ENCODE data around the gene TMEM240.
"Not testable (repeated sequence)": the region's sequence is repeated elsewhere in the genome, so short reads cannot be mapped to it uniquely, and the experiment has no call there.

The TMEM240 gene

DNA sequence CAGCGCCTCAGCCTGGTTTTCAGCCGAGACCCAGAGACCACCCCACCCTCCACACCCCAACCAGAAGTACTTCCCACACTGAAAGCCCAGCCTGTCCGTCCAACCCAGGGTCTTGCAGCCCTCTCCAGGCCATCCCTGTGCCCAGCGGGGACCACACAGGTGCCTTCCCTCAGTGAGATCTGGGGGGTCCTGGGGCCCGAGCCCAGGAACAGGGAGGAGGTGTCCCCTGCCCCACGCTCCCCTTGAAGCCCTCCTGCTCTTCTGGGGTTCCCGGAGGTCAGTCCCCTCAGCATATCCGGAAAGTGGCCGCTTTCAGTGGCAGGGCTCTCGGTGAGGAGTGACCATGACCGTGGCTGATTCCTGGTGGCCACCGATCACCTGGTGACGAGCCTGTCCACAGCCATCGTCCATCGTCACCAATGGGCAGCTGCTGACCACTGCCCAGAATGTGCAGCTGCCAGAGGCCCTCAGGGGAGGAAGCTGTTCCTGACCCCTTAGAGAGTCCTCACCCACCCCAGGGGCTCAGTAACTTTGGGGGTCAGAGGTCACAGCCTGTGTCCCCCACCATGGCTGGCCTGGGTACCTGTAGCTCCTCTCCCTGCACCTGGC lies 3.4 kb downstream of the TMEM240 start:
- H3K27me3 ChIP-seq (ENCODE audit: insufficient read depth, low read length): no peaks in the 10 kb centered on the region
- H3K4me1 ChIP-seq (ENCODE audit: insufficient read depth, low read length): no peaks in the 10 kb centered on the region
- H3K9ac ChIP-seq (ENCODE audit: low read depth, low read length): no peak overlapping the region
- H3K36me3 ChIP-seq (ENCODE audit: insufficient read depth, low read depth, low read length): peaks cover 13% of the 10 kb centered on the region; the same call in 1 of the 2 replicates
- no peaks in the 10 kb centered on the region for H3K9me3 ChIP-seq (ENCODE audit: insufficient read depth, low read depth, low read length)
- no peak overlapping the region for H3K4me3 ChIP-seq (ENCODE audit: low read length)
- no peak overlapping the region for H3K27ac ChIP-seq (ENCODE audit: low read length)

DNA sequence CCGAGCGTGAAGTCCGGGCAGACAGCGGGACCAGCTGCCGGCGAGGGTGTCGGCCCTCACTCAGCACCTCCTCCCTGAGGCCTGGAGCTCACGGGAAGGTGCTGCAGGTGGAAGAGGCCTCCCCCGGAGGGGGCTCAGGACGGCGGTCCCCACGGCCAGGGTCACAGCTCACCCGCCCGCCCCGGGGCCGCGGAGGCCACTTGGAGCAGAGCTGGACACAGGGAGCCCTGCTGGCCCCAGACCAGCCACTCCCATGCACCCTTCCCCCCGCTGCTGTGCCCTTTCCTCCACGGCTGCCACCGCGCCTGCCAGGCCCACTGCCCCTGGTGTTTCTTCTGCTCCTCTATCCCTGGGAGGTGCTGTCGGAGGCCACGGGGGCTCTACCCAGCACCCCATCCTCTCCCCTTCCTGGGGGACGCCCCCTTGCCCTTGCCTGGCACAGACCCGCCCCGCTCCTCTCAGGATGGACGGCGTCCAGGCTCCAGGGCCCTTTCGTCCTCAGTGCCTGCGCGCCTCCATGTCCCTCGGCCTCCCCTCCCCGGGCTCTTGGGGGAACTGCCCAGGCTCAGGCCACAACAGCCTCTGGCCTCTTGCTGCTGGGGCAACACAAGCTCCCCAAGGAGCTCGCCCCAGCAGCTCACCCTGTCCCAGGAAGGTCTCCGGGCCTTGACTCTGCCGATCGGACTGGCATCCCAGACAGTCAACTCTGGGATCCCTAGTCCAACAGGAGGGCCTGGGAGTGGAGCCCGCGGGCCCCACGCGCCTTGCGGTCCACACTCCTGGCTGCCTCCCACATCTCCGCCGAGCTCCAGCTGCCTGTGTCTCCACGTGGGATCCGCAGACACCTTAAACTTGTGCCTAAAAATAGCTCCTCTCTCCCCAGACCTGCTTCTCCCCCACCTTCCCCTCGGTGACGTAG lies 4.1 kb downstream of the TMEM240 start:
- no peak overlapping the region for H3K4me3 ChIP-seq (ENCODE audit: low read length)

DNA sequence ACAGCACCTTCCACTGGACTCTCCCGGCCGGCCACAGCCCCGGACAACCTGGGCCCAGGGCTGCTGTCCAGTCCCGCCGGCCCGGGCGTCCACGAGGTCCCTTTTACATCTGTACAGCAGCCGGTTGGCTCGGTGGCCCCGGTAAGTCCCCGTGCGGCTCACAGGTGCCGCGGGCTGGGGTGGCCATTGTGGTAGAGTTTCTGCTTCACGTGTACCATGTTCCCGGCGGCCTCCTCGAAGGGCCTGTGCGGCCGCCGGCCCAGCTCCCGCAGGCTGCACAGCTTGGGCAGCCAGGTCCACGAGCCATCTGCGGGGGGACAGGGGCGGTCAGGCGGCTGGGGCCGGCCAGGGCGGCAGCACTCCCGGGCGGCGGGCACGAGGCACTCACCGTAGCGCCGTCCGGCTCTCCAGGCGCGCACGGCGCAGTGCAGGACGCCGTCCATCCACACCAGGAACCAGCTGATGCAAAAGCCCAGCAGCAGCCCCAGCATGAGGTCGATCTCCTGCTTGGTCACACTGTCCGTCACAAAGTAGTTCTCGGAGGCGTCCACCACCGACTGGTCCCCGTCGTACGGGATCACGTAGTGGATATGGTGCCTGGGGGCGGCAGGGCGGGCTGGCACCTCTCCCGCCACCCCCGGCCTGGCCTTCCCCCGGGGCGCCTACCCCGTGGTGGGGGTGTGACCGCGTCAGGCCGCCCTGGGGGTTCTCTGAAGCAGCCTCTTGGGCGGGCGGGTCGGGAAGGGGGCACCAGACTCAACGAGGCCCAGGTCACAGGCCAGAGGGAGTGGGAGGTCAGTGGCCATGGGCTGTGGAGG lies 5.0 kb downstream of the TMEM240 start:
- Histone ChIP-seq H3K36me3 (ENCODE audit: insufficient read depth, low read depth, low read length) (0 out of 2 replicates have a peak, but pooled peaks cover 8% of the 10 kb centered on the region), H3K27me3 (ENCODE audit: insufficient read depth, low read length) (no peaks in the 10 kb centered on the region)

More for the DNA sequence above, 4.1 kb downstream of the TMEM240 start:
- no peak overlapping the region for H3K27ac ChIP-seq (ENCODE audit: low read length)
- H3K4me1 ChIP-seq (ENCODE audit: insufficient read depth, low read length): no peaks in the 10 kb centered on the region
- H3K9me3 ChIP-seq (ENCODE audit: insufficient read depth, low read depth, low read length): no peaks in the 10 kb centered on the region
- H3K27me3 ChIP-seq (ENCODE audit: insufficient read depth, low read length): no peaks in the 10 kb centered on the region
- peaks cover 8% of the 10 kb centered on the region; the same call in 1 of the 2 replicates for H3K36me3 ChIP-seq (ENCODE audit: insufficient read depth, low read depth, low read length)
- H3K9ac ChIP-seq (ENCODE audit: low read depth, low read length): no peak overlapping the region

DNA sequence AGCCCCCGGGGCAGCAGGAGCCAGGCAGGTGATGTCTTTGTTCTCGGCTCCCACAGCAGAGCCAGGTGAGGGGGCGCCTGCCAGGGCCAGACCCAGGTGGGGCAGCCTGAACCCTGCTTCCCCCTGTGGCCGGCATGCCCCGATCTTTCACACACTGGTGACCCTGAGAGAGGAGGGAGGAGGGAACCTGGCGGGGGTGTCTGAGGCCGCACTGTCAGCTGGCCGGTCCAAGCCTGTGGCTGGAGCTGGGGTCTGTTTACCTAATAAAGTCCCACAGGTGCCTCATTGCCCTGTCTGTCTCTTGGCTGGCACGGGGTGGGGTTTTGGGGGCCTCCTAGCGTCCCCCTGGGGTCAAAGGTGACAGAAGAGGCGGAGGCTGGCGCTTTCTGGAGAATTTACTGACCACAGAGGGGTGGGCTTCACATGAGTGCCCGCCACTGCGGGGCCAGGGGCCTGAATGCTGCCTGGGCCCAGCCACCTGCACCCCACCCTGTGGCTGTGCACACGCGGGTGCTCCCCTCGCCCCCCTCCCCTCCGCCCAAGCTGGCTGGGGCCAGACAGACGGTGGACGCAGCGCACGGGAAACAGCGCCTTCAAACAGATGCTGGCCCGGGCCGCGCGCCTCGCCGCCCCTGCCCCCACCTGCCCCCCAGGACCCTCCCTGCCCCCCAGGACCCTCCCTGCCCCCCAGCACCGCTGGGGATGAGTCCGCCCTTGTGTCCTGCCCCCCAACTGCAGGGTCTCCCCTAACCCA lies 5.8 kb downstream of the TMEM240 start:
- Histone ChIP-seq H3K36me3 (ENCODE audit: insufficient read depth, low read depth, low read length) (peaks cover 16% of the 10 kb centered on the region), H3K27me3 (ENCODE audit: insufficient read depth, low read length) (no peaks in the 10 kb centered on the region), H3K27ac (ENCODE audit: low read length) (no peak overlapping the region), H3K9ac (ENCODE audit: low read depth, low read length) (no peak overlapping the region), H3K4me1 (ENCODE audit: insufficient read depth, low read length) (no peaks in the 10 kb centered on the region), H3K4me3 (ENCODE audit: low read length) (no peak overlapping the region), H3K9me3 (ENCODE audit: insufficient read depth, low read depth, low read length) (no peaks in the 10 kb centered on the region)

More for the DNA sequence above, 5.0 kb downstream of the TMEM240 start:
- Histone ChIP-seq H3K4me3 (ENCODE audit: low read length) (no peak overlapping the region), H3K27ac (ENCODE audit: low read length) (no peak overlapping the region), H3K4me1 (ENCODE audit: insufficient read depth, low read length) (no peaks in the 10 kb centered on the region), H3K9ac (ENCODE audit: low read depth, low read length) (no peak overlapping the region), H3K9me3 (ENCODE audit: insufficient read depth, low read depth, low read length) (no peaks in the 10 kb centered on the region)

DNA sequence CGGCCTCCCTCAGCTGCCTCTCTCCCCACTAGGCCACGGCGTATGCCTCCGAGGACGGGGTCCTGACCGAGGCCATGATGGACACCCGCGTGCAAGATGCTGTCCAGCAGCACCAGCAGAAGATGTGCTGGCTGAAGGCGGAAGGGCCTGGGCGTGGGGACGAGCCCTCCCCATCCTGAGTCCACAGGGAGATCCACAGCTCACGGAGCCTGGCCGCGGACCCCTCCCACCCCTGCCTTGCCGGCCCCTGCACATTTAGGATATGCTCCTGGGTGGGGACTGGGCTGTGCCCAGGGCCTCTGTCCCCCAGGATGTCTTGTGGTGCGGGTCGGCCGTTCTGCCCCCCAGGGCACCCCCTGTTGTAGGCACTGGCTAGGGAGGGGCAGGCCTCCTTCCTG lies 6.5 kb downstream of the TMEM240 start:
- not testable (repeated sequence) for H3K27ac ChIP-seq (ENCODE audit: low read length); H3K9me3 ChIP-seq (ENCODE audit: insufficient read depth, low read depth, low read length); H3K4me1 ChIP-seq (ENCODE audit: insufficient read depth, low read length); H3K27me3 ChIP-seq (ENCODE audit: insufficient read depth, low read length); H3K9ac ChIP-seq (ENCODE audit: low read depth, low read length); H3K4me3 ChIP-seq (ENCODE audit: low read length)
- H3K36me3 ChIP-seq (ENCODE audit: insufficient read depth, low read depth, low read length): peaks cover 22% of the 10 kb centered on the region

DNA sequence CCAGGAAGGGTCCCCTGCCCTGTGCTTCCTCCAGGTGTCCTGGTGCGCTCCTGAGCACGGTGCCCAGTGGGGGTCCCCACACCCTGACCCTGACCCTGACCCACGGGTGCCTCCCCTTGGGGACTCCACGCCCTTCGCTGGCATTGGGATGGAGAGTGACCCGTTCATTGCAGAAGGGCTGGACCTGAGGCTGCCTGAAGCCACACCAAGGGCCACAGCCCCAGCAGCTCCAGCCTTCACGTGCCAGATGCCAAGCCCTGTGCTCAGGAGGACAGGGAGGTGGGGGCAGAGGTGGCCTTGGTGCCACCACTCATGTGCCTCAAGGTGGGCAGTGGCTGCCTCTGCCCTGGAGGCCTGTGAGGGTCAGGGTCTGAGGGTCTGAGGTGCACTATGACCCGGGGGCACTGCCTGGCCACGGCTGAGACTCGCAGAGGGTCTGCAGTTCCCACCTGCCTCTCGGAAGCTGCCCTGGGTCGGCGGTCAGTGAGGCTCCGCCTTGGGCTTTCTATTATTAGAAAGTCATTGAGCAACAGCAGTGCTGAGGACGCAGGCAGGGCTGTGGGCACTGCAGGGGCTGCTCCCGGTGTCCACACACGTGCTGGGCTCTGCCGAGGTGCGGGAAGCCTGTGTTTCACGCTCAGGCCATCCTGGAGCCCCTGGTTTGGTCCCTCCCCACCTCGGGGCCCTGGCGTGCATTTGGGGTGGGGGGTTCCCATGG lies 7.1 kb downstream of the TMEM240 start:
- H3K36me3 ChIP-seq (ENCODE audit: insufficient read depth, low read depth, low read length): peaks cover 28% of the 10 kb centered on the region

DNA sequence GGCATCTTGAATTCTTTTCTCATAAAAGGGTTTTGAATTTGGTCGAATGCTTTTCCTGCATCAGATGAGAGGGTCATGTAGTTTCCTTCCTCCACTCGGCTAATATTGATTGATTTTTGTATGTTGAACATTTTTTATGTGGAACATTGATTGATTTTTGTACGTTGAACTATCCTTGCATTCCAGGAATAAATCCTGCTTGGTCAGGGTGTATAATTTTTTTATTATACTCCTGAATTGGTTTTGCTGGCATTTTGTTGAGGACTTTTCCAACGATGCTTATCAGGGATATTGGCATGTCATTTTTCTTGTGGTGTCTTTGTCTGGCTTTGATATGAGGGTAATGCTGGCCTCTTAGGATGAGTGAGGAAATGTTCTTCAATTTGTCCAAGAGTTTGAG lies 8.5 kb downstream of the TMEM240 start:
- H3K4me3 ChIP-seq (ENCODE audit: low read length): no peak overlapping the region
- H3K27ac ChIP-seq (ENCODE audit: low read length): no peak overlapping the region
- peaks cover 20% of the 10 kb centered on the region for H3K36me3 ChIP-seq (ENCODE audit: insufficient read depth, low read depth, low read length)
- H3K9ac ChIP-seq (ENCODE audit: low read depth, low read length): no peak overlapping the region
- no peaks in the 10 kb centered on the region for H3K27me3 ChIP-seq (ENCODE audit: insufficient read depth, low read length)
- no peaks in the 10 kb centered on the region for H3K4me1 ChIP-seq (ENCODE audit: insufficient read depth, low read length)
- no peaks in the 10 kb centered on the region for H3K9me3 ChIP-seq (ENCODE audit: insufficient read depth, low read depth, low read length)

More for the DNA sequence above, 7.1 kb downstream of the TMEM240 start:
- not testable (repeated sequence) for H3K4me3 ChIP-seq (ENCODE audit: low read length); H3K9me3 ChIP-seq (ENCODE audit: insufficient read depth, low read depth, low read length); H3K27me3 ChIP-seq (ENCODE audit: insufficient read depth, low read length); H3K4me1 ChIP-seq (ENCODE audit: insufficient read depth, low read length); H3K9ac ChIP-seq (ENCODE audit: low read depth, low read length); H3K27ac ChIP-seq (ENCODE audit: low read length)

DNA sequence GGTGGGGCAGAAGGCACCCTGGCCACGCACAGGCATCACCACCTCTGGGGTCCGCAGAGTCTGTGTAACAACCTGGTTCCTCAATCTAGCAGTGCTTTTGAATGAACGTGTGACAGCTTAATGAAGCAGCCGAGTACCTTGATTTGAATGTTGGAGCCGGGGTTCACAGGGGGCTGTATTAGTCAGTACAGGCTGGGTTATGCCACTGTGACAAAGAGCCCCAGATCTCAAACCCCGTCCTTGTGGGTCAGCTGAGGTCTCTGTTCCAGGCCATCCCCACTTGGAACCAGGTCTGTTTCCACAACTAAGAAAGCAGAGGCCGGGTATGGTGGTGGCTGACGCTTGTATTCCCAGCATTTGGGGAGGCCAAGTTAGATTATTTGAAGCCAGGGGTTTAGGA lies 10.5 kb downstream of the TMEM240 start:
- Histone ChIP-seq H3K36me3 (ENCODE audit: insufficient read depth, low read depth, low read length) (peaks cover 25% of the 10 kb centered on the region), H3K4me1 (ENCODE audit: insufficient read depth, low read length) (no peaks in the 10 kb centered on the region), H3K27ac (ENCODE audit: low read length) (no peak overlapping the region), H3K4me3 (ENCODE audit: low read length) (no peak overlapping the region), H3K27me3 (ENCODE audit: insufficient read depth, low read length) (no peaks in the 10 kb centered on the region), H3K9ac (ENCODE audit: low read depth, low read length) (no peak overlapping the region), H3K9me3 (ENCODE audit: insufficient read depth, low read depth, low read length) (no peaks in the 10 kb centered on the region)

DNA sequence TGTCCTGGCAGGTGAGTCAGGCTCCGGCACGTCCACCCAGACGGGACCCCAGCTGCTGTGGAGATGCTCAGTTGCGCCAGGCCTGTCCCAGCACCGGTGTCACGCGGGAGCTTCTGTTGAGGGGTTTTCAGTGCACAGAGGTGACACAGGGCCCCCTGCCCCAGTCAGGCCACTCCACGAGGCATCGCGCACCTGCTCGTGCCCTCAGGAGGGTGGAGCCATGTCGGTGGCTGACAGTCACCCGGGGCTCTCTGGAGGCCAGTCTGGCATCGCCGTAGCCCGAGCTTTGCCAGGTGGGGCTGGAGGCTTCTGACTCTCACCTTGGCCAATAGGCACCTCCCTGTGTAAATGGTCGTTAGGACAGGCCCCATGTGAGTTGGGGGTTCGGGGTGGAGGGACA lies 11.1 kb downstream of the TMEM240 start:
- Histone ChIP-seq H3K4me3 (ENCODE audit: low read length) (no peak overlapping the region), H3K36me3 (ENCODE audit: insufficient read depth, low read depth, low read length) (peaks cover 25% of the 10 kb centered on the region), H3K27ac (ENCODE audit: low read length) (no peak overlapping the region), H3K4me1 (ENCODE audit: insufficient read depth, low read length) (no peaks in the 10 kb centered on the region), H3K27me3 (ENCODE audit: insufficient read depth, low read length) (no peaks in the 10 kb centered on the region), H3K9me3 (ENCODE audit: insufficient read depth, low read depth, low read length) (no peaks in the 10 kb centered on the region), H3K9ac (ENCODE audit: low read depth, low read length) (no peak overlapping the region)

DNA sequence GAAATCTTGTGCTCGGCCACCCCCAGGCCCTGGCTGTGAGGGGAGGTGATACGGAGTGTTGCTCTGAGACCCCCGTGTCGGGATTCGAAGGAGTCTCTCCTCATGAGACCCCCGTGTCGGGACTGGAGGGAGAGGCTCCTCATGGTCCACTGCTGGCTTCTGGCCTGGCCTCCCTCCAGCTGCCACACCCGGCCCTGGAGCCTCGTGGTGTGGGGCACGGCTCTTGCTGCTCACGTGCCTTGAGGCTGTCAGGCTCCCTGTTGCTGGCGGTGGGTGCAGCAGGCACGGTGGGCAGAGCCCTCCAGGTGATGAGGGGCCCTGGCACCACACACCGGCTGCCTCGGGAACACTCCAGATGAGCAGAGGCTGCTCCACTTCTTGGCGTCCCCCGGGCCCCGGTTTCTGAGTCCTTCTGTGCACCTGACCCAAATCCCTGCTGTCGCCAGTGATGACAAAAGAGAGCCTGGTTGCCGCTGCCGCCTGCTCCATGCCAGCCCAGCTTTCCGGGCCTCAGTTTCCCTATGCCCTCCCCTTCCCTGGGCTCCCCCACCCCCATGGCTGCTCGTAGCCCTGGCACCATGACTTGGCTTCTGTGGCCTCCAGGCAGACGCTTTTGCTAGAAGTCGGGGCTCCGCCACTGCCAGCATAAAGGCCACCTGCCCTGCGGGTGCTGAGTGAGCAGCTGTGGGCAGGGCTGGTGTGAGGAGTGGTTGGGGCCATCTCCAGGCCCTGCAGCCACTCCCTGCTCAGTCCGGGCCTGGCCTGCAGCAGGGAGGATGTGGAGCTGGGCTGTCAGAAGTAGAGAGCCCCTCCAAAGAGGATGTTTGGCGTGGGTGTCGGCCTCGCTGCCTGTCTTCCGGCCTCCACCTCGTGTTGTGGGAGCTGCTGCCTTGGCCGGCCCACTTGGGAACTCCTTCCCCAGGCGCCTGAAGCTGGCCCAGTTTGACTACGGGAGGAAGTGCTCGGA lies 11.8 kb downstream of the TMEM240 start:
- Histone ChIP-seq H3K9me3 (ENCODE audit: insufficient read depth, low read depth, low read length) (no peaks in the 10 kb centered on the region), H3K27me3 (ENCODE audit: insufficient read depth, low read length) (no peaks in the 10 kb centered on the region), H3K27ac (ENCODE audit: low read length) (no peak overlapping the region), H3K36me3 (ENCODE audit: insufficient read depth, low read depth, low read length) (peaks cover 25% of the 10 kb centered on the region), H3K4me1 (ENCODE audit: insufficient read depth, low read length) (no peaks in the 10 kb centered on the region), H3K4me3 (ENCODE audit: low read length) (no peak overlapping the region), H3K9ac (ENCODE audit: low read depth, low read length) (no peak overlapping the region)

Measured in iPS-20b (cell line).